HG02571 (cell line): Measurements from ENCODE around the gene RABGAP1L.
A peak's percentile ranks its signal among the peaks of the same experiment; 100 is the strongest.
"Not testable (repeated sequence)": the region's sequence is repeated elsewhere in the genome, so short reads cannot be mapped to it uniquely, and the experiment has no call there.

Source experiments
- ATAC-seq: cut with Tn5 transposase; IDR thresholded peaks from one replicate; pipeline ENCODE4 v1.9.1; 2021; ENCODE audit warnings: mild to moderate bottlenecking, moderate library complexity; ENCODE audit not compliant: unreplicated experiment

The RABGAP1L gene

DNA sequence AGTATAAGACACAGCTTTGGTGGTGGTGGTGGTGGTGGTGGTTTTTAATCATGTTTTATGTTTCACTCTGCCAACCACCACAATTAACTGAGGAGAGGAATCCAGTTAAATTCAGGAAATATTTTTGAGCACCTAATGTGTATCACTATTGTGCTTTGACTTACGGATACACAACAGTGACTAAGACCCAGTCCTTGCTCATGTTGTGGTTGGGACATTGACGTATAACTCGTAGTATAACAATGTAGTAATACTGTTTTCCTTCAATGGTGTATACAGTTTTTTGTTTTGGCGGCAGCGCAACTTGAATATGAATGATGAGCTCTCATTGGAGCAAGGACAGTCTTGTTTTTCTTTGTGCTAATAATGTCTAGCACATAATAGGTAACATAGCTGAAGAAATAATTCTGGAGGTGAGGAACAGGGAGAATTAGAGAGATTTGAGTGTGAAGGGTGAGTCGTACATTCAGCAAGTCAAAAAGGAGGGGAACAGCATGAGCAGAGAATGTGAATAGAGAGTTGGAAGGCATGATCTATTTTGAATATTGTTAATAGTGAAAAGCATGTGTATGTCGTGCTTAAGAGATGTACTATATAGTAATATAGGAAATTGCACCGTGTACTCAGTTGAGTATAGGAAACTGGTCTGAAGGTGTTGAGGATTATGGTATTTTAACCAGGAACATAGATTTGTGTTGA, 845.9 kb downstream of the RABGAP1L start:
- ATAC-seq = no peak

DNA sequence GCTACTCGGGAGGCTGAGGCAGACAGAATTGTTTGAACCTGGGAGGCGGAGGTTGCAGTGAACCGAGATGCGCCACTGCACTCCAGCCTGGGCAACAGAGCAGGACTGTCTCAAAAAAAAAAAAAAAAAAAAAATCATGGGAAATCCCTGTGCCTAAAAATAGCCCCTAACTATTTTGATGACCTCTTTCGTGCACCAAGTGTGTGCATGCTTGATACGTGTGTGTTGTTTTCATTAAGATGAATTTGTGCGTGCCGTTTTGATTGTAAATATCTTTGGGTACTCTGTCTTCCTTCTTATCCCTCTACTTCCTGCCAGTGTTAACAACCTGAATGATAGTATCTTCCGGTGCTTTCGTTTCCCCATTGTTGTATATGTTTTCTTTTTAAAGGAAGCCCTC, 850.2 kb downstream of the RABGAP1L start:
- ATAC-seq = no peak

DNA sequence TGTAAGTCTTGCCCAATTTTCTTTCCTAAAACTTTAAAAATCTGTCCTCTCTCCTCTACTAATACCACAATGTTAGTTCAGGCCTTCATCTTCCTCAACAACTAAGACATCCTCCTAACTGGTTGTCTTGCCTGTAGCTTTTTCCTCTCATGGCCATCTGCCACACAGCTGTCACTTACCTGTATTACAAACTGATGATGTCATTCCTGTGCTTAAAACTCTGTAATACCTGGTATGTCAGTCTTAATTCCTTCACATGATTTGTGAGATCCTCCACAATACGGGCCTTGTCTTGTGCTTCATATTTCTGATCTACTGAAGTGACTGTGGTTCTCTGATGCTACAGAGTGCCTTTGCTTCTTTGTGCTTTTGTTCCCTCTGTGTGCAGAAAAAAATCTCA, 854.1 kb downstream of the RABGAP1L start:
- ATAC-seq = no peak

DNA sequence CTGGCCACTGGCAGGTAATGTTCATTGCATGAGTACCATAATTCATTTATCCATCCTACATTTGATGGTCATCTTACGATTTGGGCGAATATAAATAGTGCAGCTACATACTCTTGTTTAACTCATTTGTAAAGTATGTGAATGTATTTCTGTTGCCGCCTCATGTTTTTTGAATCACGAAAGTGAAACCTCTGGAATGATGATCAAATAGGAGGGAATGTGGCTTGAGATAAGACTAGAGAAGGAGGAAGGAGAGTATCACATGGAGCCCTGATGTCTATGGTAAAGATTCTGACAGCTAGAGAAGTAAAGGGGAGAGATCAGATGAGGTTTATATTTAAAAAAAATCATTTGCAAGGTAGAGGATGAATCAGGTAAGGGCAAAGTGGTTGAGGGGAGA, 855.9 kb downstream of the RABGAP1L start:
- no peak for ATAC-seq

DNA sequence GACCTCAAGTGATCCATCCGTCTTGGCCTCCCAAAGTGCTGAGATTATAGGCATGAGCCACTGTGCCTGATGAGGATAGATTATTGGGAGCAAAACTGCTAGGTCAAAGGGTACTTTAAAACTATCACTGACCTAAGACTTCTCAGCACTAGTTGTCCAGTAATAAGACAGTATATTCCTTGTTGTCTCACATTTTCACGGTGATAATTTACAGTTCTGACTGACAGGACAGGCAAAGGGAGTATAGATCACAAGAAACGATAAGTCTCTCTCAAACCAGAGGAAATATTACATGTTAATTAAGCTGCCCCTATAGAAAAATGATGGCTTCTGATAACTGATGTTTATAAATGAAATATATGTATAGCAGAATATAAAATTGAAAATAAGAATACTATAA, 860.2 kb downstream of the RABGAP1L start:
- no peak for ATAC-seq

DNA sequence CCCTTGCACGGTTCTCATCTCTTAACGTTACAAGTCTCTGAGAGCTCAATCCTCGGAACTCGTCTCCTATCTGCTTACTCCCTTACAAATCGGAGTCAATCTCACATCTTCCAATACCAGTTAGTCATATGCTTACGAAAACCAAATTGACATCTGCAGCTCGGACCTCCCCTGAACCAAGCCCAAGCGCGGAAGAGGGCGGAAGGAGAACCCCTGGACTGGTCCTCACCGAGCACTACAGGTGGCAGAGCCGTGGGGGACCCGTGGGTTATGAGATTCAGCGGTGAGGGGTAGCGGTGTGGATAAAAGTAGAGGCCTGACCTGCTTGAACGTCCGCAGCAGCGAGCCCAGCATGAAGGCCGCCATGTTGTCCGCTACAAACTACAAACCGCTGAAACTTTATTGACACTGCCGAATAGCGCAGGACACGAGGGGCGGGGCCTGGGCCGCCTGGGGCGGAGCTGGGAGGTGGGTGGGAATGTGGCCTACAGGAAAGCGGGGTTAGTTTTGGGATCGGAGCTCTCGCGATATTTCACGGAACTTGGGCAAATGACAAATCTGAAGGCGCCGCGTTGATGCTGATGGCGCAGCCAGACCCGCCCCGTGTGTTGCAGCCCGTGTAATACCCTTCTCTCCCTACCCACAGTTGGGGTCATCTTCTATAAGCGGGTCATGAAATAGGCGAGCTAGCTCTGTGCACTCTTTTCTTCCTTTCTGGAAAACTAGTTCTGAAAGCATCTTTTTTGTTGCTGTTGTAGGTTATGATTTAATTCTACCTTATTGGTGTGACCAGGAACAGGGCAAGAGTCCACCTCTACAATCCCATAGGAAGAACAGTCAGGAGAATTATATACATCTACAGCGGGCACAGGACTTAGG, 864.0 kb downstream of the RABGAP1L start, which contains the start of gene MRPS14:
Gene MRPS14 (minus strand): TSS at position 383 of the 879 bp plus-strand sequence. CDS start 17 bp downstream, at position 366.
- ATAC-seq = peak; percentile 83

DNA sequence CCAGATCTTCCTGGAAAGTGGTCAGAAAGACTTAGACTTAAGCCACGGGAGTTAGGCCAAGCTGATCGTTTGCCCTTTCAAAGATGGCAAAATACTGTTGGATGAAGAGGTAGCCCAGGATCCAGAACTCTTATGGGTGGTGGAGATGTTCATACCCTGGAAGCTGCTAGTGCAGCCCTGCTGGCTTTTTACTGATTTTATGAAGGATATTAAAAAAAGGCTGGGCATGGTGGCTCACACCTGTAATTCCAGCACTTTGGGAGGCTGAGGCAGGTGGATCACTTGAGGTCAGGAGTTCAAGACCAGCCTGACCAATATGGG, 864.6 kb downstream of the RABGAP1L start:
- ATAC-seq = not testable (repeated sequence)

DNA sequence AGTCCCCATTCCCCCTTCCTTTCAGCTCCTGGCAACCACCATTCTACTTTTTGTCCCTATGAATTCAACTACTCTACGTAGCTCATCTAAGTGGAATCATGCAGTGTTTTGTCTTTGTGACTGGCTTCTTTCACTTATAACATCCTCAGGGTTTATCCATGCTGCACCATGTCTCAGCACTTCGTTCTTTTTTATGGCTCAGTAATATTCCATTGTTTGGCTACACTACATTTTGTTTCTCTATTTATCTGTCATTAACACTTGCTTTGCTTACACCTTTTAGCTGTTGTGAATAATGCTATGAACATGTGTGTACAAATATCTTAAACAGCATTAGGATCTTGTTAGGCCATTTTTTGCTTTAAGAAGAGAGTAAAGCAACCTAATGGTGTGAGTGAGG, 865.5 kb downstream of the RABGAP1L start:
- no peak for ATAC-seq

DNA sequence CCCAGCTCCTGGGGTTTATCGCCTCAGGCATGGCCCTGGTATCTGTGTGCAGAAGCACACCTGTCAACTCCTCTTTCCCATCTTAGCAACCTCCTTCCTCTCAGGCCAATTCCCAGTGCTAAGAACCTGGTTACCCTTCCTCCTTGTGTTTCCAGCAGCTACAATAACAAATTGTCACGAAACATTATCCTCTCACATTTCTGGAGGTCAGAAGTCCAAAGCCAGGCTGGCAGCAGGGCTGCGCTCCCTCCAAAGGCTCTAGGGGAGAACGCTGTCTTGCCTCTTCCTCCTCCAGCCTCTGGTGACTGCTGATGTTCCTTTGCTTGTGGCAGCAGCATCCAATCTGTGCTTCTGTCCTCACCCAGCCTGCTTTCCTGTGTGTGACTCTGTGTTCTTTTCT, 874.6 kb downstream of the RABGAP1L start:
- ATAC-seq = no peak

DNA sequence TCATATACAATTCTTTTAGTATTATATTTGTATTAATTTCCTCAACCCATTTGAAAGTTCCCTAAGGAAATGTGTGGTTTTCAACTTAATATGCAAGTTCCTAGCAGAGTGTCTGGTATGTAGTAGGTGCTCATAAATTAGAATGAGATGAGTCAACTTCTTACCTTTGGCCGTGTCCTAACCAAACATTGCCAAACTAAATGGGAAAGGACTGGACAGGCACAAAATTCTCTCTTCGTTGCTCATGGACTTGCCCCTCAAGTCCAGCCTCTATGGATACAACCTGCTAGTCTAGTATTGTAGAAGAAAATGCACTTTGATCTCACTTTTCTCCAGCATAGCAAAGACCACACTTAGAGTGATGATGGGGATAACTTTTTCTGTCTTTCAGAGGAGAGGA, 875.5 kb downstream of the RABGAP1L start:
- no peak for ATAC-seq

DNA sequence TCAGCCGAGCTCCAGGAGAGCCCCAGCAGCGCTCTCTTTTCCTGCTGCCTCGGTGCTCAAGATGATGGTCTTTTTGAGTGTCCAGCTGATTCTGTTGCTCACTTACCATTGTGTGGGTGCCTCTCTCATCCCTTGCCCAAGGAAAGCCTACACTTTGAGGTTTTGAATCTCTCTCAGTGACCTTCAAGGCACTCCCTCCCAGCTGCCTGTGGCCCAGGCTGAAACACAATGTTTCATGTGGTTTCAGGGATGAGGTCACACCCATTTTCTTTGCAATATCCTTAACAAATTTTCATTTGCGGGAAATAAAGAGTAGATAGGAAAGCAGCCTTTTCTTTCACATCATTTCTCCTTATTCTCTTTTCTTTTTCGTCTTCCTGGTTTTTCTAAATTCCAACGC, 876.5 kb downstream of the RABGAP1L start:
- no peak for ATAC-seq

DNA sequence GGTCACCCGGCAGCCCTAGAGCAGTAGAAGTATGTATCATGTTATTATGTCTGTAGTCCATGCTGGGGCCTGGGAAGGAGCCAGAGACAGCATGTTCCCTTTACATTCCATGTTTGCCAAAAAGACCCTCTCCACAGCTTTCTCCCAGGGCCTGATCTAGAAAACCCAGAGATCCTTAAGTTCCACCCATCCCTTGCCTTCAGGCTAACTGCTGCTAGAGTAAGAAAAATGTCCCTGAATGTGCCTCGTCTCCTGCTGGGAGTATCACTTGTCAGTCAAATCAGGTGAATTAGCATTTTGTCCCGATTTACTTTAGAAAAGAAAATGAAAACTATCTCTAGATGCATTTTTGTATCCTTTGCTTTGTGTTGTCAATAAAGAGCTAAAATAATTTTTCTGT, 877.2 kb downstream of the RABGAP1L start:
- ATAC-seq = no peak

DNA sequence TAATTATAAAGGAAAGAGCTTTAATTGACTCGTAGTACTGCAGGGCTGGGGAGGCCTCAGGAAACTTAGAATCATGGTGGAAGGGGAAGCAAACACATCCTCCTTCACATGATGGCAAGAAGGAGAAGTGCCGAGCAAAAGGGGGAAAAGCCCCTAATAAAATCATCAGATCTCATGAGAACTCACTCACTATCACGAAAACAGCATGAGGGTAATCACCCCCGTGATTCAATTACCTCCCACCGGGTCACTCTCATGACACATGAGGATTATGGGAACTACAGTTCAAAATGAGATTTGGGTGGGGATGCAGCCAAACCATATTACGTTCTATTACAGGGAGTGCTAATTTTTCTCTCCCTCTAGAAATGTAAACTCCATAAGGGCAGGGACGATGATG, 878.1 kb downstream of the RABGAP1L start:
- ATAC-seq = no peak

DNA sequence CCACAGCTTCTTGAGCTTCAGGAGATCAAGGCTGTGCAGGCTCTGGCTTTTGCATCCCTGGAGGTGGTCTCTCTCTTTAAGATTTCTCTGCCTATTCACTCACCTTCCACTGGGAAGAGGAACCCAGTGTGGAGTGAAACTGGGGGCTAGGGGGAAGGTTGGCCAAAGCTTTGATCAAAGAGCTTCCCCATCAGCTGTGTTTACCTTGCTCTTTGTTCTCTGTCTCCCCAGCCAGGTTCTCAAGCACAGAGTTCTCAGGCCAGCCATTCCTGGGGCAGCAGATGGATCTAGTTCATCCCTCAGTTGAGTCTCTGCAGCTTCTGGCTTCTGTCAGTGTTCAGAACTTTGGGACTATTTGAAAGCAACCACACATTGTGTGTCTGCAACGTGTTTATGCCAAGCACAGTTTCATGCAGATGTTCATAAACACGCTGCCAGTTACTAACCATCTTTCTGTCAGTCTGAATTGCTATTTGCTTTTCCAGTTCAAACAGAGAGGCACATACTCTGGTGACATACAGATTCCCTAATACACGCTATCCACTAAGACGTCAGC, 881.1 kb downstream of the RABGAP1L start:
- no peak for ATAC-seq

DNA sequence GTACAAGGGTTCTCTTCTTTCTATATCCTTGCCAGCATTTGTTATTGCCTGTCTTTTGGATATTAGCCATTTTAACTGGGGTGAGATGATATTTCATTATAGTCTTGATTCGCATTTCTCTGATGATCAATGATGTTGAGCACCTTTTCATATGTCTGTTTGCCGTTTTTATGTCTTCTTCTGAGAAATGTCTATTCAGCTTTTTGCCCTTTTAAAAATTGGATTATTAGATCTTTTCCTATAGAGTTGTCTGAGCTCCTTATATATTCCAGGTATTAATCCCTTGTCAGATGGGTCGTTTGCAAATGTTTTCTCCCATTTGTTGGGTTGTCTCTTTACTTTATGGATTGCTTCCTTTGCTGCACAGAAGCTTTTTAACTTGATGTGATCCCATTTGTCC, 883.3 kb downstream of the RABGAP1L start:
- ATAC-seq = no peak

DNA sequence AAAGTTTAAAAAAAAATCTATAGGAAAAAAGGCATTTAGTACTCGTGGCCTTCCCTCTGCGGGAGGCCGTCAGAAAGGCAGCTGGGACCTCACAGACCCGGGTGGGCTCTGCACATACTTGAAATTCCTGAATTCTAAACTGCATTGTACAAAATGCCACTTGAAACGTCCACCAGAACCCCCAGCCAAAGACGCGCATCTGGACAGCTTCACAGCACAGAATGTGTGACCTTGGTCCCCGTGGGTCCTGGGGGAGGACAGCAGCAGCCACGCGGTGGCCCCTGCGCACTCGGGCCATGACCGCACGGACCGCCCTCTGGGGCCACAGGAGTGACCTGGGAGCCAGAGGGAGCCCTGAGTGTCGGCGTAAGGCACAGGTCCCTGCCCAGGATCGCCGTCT, 884.5 kb downstream of the RABGAP1L start:
- no peak for ATAC-seq

DNA sequence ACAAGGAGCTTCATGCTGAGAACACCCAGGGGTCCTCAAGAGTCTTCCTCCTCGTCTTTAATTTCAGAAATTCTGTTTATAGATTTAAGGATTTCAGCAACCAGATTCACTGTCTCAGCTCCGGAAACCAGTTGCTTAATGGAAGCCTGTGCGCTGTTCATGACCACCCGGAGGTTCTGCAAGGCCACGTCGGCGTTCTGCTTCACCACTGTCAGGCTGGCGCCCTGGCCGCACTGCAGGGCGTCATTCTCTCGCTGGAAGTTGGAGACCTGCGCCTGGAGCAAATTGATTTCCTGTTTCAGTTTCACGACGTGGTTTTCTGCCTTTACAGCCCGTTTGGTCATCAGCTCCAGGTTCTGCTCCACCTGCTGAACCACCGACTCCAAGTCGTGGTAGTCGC, 885.3 kb downstream of the RABGAP1L start:
- ATAC-seq = not testable (repeated sequence)
